Panc1 (cell line): Measurements from ENCODE around the gene ATP2B2. TPM values are rescaled to one million over a fixed set of nuclear protein-coding genes. Genes with fewer than 3 reads are reported as not detected.

Source experiments
- ATAC-seq: fragments of 200-7000 bp; cut with Tn5 transposase; 2 replicates; pipeline ENCODE4 v1.9.1; 2020; ENCODE audit warnings: mild to moderate bottlenecking, moderate library complexity
- BruUV-seq: library from RNA; stranded (reverse); fragments of 400-500 nt; replicated peaks from 2 replicates; lab custom pipeline; 2021; lab: Mats Ljungman, UMichigan
- CTCF ChIA-PET: fragments of 300-600 bp; sonication (Branson Sonifier 250); formaldehyde crosslinking; loops from one replicate; lab custom pipeline; 2022; ENCODE audit warnings: antibody characterized with exemption; lab: Charles Lee
- POLR2A ChIA-PET: fragments of 300-600 bp; sonication (Branson Sonifier 250); formaldehyde crosslinking; loops from one replicate; lab custom pipeline; 2022; ENCODE audit warnings: antibody characterized with exemption; lab: Charles Lee
- DNase-seq: peaks from one replicate; pipeline ENCODE4 v3.0.0-alpha.2; 2010; ENCODE audit warnings: low read depth, low spot score
- H3K27ac ChIP-seq: 2 replicates; pipeline ENCODE4 v1.5.1; 2011; ENCODE audit warnings: mild to moderate bottlenecking, low read length, inconsistent platforms
- H3K27me3 ChIP-seq: fragments of 200-500 bp; sonication (Bioruptor generic); 2 replicates; pipeline ENCODE4 v1.6.0; 2014; ENCODE audit warnings: low read length, inconsistent platforms; ENCODE audit not compliant: control insufficient read depth, insufficient read depth
- H3K36me3 ChIP-seq: fragments of 200-500 bp; sonication (Bioruptor generic); 2 replicates; pipeline ENCODE4 v1.5.1; 2014; ENCODE audit warnings: inconsistent platforms, mild to moderate bottlenecking, low read length, moderate library complexity; ENCODE audit not compliant: control insufficient read depth, insufficient read depth
- H3K4me1 ChIP-seq: 2 replicates; pipeline ENCODE4 v1.5.1; 2011; ENCODE audit warnings: inconsistent platforms, mild to moderate bottlenecking, low read length, moderate library complexity; ENCODE audit not compliant: control insufficient read depth, insufficient read depth
- H3K4me3 ChIP-seq, 2 experiments: 2 replicates each; pipeline ENCODE4 v1.5.1; 2011 to 2012; ENCODE audit warnings: low read depth in 2 of 2, low read length in 2 of 2, mild to moderate bottlenecking in 2 of 2, inconsistent platforms in 1 of 2, moderate library complexity in 1 of 2
- H3K9me3 ChIP-seq: fragments of 200-500 bp; sonication (Bioruptor generic); 2 replicates; pipeline ENCODE4 v1.5.1; 2014; ENCODE audit warnings: low read depth, mild to moderate bottlenecking, inconsistent platforms, low read length, moderate library complexity; ENCODE audit not compliant: control insufficient read depth, insufficient read depth
- POLR2AphosphoS5 ChIP-seq: IDR thresholded peaks from 2 replicates; pipeline ENCODE4 v1.6.1; 2012; ENCODE audit warnings: mild to moderate bottlenecking, low read depth, low read length, moderate library complexity
- SIN3A ChIP-seq: IDR thresholded peaks from 2 replicates; pipeline ENCODE4 v1.6.1; 2012; ENCODE audit warnings: low read depth, mild to moderate bottlenecking, low read length, moderate library complexity, borderline replicate concordance; ENCODE audit not compliant: insufficient read depth
- TCF7L2 ChIP-seq: IDR thresholded peaks from 2 replicates; pipeline ENCODE4 v1.6.1; 2011; ENCODE audit warnings: mild to moderate bottlenecking, low read depth, low read length, inconsistent platforms
- in situ Hi-C: cut with HindIII; loops from 2 replicates; pipeline ENCODE4 v1.10.0; 2016; ENCODE audit warnings: low sequenced_read_pairs, low pct_unique_long_range_greater_than_20kb
- intact Hi-C: fragments of 100-400 bp; cut with micrococcal nuclease; formaldehyde crosslinking; loops from one replicate; pipeline ENCODE4 v1.10.0; 2022; ENCODE audit not compliant: unreplicated experiment
- total RNA-seq: library from RNA; stranded (reverse); gene quantifications from one replicate; pipeline ENCODE4 v1.2.1, GENCODE V29; 2021; ENCODE audit not compliant: unreplicated experiment
- TF ChIP-seq, protein P1 (sequence below), 2 experiments: IDR thresholded peaks; 2 replicates each; pipeline ENCODE4 v1.6.1; 2011 to 2012; ENCODE audit warnings: low read depth in 2 of 2, control low read depth in 1 of 2, low read length in 1 of 2, mild to moderate bottlenecking in 1 of 2, moderate library complexity in 1 of 2; ENCODE audit not compliant: insufficient read depth in 1 of 2
- TF ChIP-seq, protein P2 (sequence below): fragments of 450-650 bp; IDR thresholded peaks from 2 replicates; pipeline ENCODE4 v1.5.1; 2017; ENCODE audit warnings: mild to moderate bottlenecking

ATP2B2 gene
- total RNA-seq, 1 experiment from 2014 or later: not detected

DNA sequence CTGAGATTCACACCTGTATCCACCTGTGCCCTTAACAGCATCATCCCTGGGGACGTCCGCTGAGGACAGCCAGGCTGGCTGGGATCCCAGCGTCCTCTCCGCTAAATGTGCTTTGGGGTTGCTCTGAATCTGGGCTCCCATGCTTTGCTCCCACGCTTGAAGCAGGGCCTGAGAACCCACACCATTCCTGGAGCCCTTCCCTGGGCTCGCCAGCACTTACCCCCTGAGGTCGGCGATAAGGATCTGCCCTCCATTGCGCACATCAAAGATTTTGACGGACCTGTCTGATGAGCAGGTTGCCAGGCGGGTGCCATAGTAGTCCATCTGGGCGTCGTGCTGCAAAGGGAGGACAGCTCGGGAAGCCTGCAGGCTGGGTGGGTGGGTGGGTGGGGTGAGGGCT lies 190.3 kb downstream of the ATP2B2 start:
- POLR2A ChIA-PET: no interaction called here
- in situ Hi-C loops: no loop called here
- no peaks in the 10 kb centered on the region for H3K9me3 ChIP-seq
- DNase-seq (no peak), ATAC-seq (no peak)
- no peaks in the 10 kb centered on the region for H3K27me3 ChIP-seq
- H3K27ac ChIP-seq: no peak overlapping the region
- intact Hi-C loops: no loop called here
- TF ChIP-seq, protein P1, sequence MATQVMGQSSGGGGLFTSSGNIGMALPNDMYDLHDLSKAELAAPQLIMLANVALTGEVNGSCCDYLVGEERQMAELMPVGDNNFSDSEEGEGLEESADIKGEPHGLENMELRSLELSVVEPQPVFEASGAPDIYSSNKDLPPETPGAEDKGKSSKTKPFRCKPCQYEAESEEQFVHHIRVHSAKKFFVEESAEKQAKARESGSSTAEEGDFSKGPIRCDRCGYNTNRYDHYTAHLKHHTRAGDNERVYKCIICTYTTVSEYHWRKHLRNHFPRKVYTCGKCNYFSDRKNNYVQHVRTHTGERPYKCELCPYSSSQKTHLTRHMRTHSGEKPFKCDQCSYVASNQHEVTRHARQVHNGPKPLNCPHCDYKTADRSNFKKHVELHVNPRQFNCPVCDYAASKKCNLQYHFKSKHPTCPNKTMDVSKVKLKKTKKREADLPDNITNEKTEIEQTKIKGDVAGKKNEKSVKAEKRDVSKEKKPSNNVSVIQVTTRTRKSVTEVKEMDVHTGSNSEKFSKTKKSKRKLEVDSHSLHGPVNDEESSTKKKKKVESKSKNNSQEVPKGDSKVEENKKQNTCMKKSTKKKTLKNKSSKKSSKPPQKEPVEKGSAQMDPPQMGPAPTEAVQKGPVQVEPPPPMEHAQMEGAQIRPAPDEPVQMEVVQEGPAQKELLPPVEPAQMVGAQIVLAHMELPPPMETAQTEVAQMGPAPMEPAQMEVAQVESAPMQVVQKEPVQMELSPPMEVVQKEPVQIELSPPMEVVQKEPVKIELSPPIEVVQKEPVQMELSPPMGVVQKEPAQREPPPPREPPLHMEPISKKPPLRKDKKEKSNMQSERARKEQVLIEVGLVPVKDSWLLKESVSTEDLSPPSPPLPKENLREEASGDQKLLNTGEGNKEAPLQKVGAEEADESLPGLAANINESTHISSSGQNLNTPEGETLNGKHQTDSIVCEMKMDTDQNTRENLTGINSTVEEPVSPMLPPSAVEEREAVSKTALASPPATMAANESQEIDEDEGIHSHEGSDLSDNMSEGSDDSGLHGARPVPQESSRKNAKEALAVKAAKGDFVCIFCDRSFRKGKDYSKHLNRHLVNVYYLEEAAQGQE (IDR thresholded peaks at IDR 0.05; ENCODE audit: insufficient read depth in 1 of 2, low read depth in 2 of 2, low read length in 1 of 2): no peak
- TF ChIP-seq POLR2AphosphoS5 (no peak), TCF7L2 (no peak), SIN3A (no peak)
- TF ChIP-seq, protein P2, sequence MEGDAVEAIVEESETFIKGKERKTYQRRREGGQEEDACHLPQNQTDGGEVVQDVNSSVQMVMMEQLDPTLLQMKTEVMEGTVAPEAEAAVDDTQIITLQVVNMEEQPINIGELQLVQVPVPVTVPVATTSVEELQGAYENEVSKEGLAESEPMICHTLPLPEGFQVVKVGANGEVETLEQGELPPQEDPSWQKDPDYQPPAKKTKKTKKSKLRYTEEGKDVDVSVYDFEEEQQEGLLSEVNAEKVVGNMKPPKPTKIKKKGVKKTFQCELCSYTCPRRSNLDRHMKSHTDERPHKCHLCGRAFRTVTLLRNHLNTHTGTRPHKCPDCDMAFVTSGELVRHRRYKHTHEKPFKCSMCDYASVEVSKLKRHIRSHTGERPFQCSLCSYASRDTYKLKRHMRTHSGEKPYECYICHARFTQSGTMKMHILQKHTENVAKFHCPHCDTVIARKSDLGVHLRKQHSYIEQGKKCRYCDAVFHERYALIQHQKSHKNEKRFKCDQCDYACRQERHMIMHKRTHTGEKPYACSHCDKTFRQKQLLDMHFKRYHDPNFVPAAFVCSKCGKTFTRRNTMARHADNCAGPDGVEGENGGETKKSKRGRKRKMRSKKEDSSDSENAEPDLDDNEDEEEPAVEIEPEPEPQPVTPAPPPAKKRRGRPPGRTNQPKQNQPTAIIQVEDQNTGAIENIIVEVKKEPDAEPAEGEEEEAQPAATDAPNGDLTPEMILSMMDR: no peak
- no peak overlapping the region for H3K4me3 ChIP-seq
- CTCF ChIA-PET: no interaction called here
- no TSS peak for BruUV-seq
- H3K36me3 ChIP-seq: peaks cover 5% of the 10 kb centered on the region
- H3K4me1 ChIP-seq: peaks cover 4% of the 10 kb centered on the region; the same call in 1 of the 2 replicates

DNA sequence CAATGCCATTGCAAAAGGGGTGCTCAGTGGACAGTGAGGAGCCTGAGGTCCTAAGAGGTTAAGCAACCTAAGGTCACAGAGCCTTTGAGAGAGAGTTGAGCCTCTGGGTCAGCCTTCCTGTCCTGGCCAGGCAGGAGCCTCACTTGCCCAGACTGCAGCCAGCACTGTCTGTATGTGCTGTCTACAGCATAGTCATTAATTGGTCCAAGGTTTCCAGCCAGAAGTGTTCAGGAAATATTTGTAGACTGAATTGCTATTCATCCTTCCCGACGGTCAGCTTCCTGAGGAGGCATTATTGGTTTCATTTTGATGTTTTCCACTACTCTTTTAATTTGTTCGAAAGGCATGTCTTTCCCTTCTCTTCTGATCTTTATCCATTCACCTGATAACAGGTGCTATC lies 192.5 kb downstream of the ATP2B2 start:
- in situ Hi-C loops: no loop called here

More for the DNA sequence above, 192.5 kb downstream of the ATP2B2 start:
- Histone ChIP-seq H3K4me3 (no peak overlapping the region), H3K27me3 (no peaks in the 10 kb centered on the region), H3K9me3 (no peaks in the 10 kb centered on the region), H3K36me3 (peaks cover under 1% of the 10 kb centered on the region), H3K27ac (no peak overlapping the region), H3K4me1 (no peaks in the 10 kb centered on the region)
- ATAC-seq (no peak; the same call in 1 of the 2 replicates), DNase-seq (no peak)
- intact Hi-C loops: no loop called here
- no TSS peak for BruUV-seq
- TF ChIP-seq, protein P1 (IDR thresholded peaks at IDR 0.05; ENCODE audit: insufficient read depth in 1 of 2, low read depth in 2 of 2, low read length in 1 of 2): no peak
- TF ChIP-seq SIN3A: no peak
- no peak for TF ChIP-seq TCF7L2
- no peak for TF ChIP-seq POLR2AphosphoS5
- TF ChIP-seq, protein P2: no peak
- CTCF ChIA-PET: no interaction called here
- POLR2A ChIA-PET: no interaction called here
